SK-N-SH (cell line): ENCODE data around the gene SH2D4B. TPM values are rescaled to one million over a fixed set of nuclear protein-coding genes. Genes with fewer than 3 reads are reported as not detected.

Source experiments
- CTCF ChIA-PET: fragments of 300-600, 350-600 bp; formaldehyde crosslinking; extraction: SDS; loops from one replicate; lab custom pipeline; 2021; lab: Yijun Ruan, JAX
- POLR2A ChIA-PET: fragments of 350-600 bp; sonication (Branson Sonifier 250); formaldehyde crosslinking; extraction: SDS; loops from one replicate; lab custom pipeline; 2020; ENCODE audit warnings: antibody characterized with exemption, inconsistent platforms; lab: Yijun Ruan, JAX
- DNase-seq: peaks from one replicate; pipeline ENCODE4 v3.0.0; 2012
- H2AFZ ChIP-seq: fragments of 200-600 bp; sonication (generic); 2 replicates; pipeline ENCODE4 v1.8.1; 2016; ENCODE audit warnings: antibody characterized with exemption, mild to moderate bottlenecking, low read depth
- H3F3A ChIP-seq: fragments of 200-600 bp; sonication (generic); replicated peaks from 2 replicates; pipeline ENCODE3; 2016; ENCODE audit warnings: antibody characterized with exemption, mild to moderate bottlenecking; ENCODE audit not compliant: insufficient read depth
- H3K27ac ChIP-seq, 2 experiments: fragments of 200-500 bp in 1 of 2; fragments of 200-600 bp in 1 of 2; sonication (Bioruptor generic) in 1 of 2; sonication (generic), shearing (Covaris generic) in 1 of 2; 2 replicates each; pipeline versions ENCODE4 v1.5.1 to v1.6.1; 2014 to 2016; ENCODE audit warnings: low read depth in 2 of 2, inconsistent platforms in 1 of 2, low read length in 1 of 2, mild to moderate bottlenecking in 1 of 2, mixed read lengths in 1 of 2
- H3K27me3 ChIP-seq: fragments of 200-600 bp; sonication (generic), shearing (Covaris generic); 2 replicates; pipeline ENCODE4 v1.6.1; 2016; ENCODE audit warnings: mixed run types; ENCODE audit not compliant: insufficient read depth
- H3K36me3 ChIP-seq, 2 experiments: fragments of 200-500 bp in 1 of 2; fragments of 200-600 bp in 1 of 2; sonication (Bioruptor generic) in 1 of 2; sonication (generic) in 1 of 2; replicated peaks in 1 of 2; 2 replicates each; pipeline versions ENCODE3 to v1.5.1; 2014 to 2016; ENCODE audit warnings: low read length in 1 of 2, mild to moderate bottlenecking in 1 of 2; ENCODE audit not compliant: insufficient read depth in 2 of 2, control insufficient read depth in 1 of 2
- H3K4me1 ChIP-seq, 2 experiments: fragments of 200-500 bp in 1 of 2; fragments of 200-600 bp in 1 of 2; sonication (Bioruptor generic) in 1 of 2; sonication (generic), shearing (Covaris generic) in 1 of 2; 2 replicates each; pipeline versions ENCODE4 v1.5.1 to v1.6.1; 2014 to 2016; ENCODE audit warnings: low read depth in 1 of 2, low read length in 1 of 2, mixed run types in 1 of 2; ENCODE audit not compliant: insufficient read depth in 2 of 2, control insufficient read depth in 1 of 2
- H3K4me2 ChIP-seq: fragments of 200-600 bp; sonication (generic), shearing (Covaris generic); 2 replicates; pipeline ENCODE4 v1.6.1; 2017; ENCODE audit warnings: mixed run types
- H3K4me3 ChIP-seq, 2 experiments: fragments of 200-500 bp in 1 of 2; fragments of 200-600 bp in 1 of 2; sonication (Bioruptor generic) in 1 of 2; sonication (generic), shearing (Covaris generic) in 1 of 2; 2 replicates each; pipeline versions ENCODE4 v1.5.1 to v1.8.1; 2014 to 2016; ENCODE audit warnings: low read depth in 2 of 2, inconsistent platforms in 1 of 2, low read length in 1 of 2, mild to moderate bottlenecking in 1 of 2, mixed read lengths in 1 of 2, moderate library complexity in 1 of 2
- H3K79me2 ChIP-seq: fragments of 200-600 bp; sonication (generic); 2 replicates; pipeline ENCODE4 v1.8.1; 2017; ENCODE audit warnings: mild to moderate bottlenecking; ENCODE audit not compliant: insufficient read depth
- H3K9ac ChIP-seq: fragments of 200-600 bp; sonication (generic); 2 replicates; pipeline ENCODE4 v1.6.1; 2017; ENCODE audit warnings: mixed run types
- H3K9me2 ChIP-seq: fragments of 200-600 bp; sonication (generic); 2 replicates; pipeline ENCODE4 v1.6.1; 2017; ENCODE audit warnings: mixed run types
- H3K9me3 ChIP-seq: fragments of 200-600 bp; sonication (generic); 2 replicates; pipeline ENCODE4 v1.6.1; 2017; ENCODE audit warnings: mixed run types, mild to moderate bottlenecking, moderate library complexity
- H4K20me1 ChIP-seq: fragments of 200-600 bp; sonication (generic); 2 replicates; pipeline ENCODE4 v1.6.1; 2017; ENCODE audit warnings: mild to moderate bottlenecking, mixed run types; ENCODE audit not compliant: insufficient read depth
- CHD2 ChIP-seq: fragments of 150-350 bp; IDR thresholded peaks from 2 replicates; pipeline ENCODE4 v1.6.1; 2018; ENCODE audit warnings: low read length; ENCODE audit not compliant: partially characterized antibody
- ELF1 ChIP-seq: IDR thresholded peaks from 2 replicates; pipeline ENCODE4 v1.4.0; 2012
- EP300 ChIP-seq, 2 experiments: IDR thresholded peaks; 2 replicates each; pipeline versions ENCODE4 v1.4.0 to v1.6.1; 2012; ENCODE audit warnings: borderline replicate concordance in 1 of 2, low read depth in 1 of 2, low read length in 1 of 2
- EZH2phosphoT487 ChIP-seq: fragments of 200-600 bp; sonication (generic); IDR thresholded peaks from 2 replicates; pipeline ENCODE4 v1.6.1; 2017; ENCODE audit warnings: low read depth, mixed run types, mild to moderate bottlenecking, antibody characterized with exemption, moderate library complexity, borderline replicate concordance
- FOXJ3 ChIP-seq: sonication (generic); formaldehyde crosslinking; IDR thresholded peaks from 2 replicates; pipeline ENCODE4 v1.5.1; 2020; ENCODE audit warnings: mild to moderate bottlenecking, missing genetic modification reagents
- JUND ChIP-seq: IDR thresholded peaks from 2 replicates; pipeline ENCODE4 v1.4.0; 2012
- MEF2A ChIP-seq: IDR thresholded peaks from 2 replicates; pipeline ENCODE4 v1.4.0; 2012; ENCODE audit warnings: low read depth, borderline replicate concordance
- NRF1 ChIP-seq: IDR thresholded peaks from 2 replicates; pipeline ENCODE4 v1.6.1; 2012; ENCODE audit warnings: low read depth, mild to moderate bottlenecking, low read length
- RFX5 ChIP-seq: IDR thresholded peaks from 2 replicates; pipeline ENCODE4 v1.6.1; 2012; ENCODE audit warnings: mild to moderate bottlenecking, improper control_type of control experiment, low read length
- SMC3 ChIP-seq: IDR thresholded peaks from 2 replicates; pipeline ENCODE4 v1.6.1; 2012; ENCODE audit warnings: low read depth, low read length, improper control_type of control experiment
- TAF1 ChIP-seq: IDR thresholded peaks from 2 replicates; pipeline ENCODE4 v1.6.1; 2012; ENCODE audit warnings: low read depth, mild to moderate bottlenecking, low read length, moderate library complexity, borderline replicate concordance
- TCF12 ChIP-seq: IDR thresholded peaks from 2 replicates; pipeline ENCODE4 v1.4.0; 2012
- TEAD4 ChIP-seq: IDR thresholded peaks from 2 replicates; pipeline ENCODE4 v1.4.0; 2012; ENCODE audit warnings: mild to moderate bottlenecking, borderline replicate concordance; ENCODE audit not compliant: insufficient read depth
- YY1 ChIP-seq: IDR thresholded peaks from 2 replicates; pipeline ENCODE4 v1.4.0; 2012; ENCODE audit warnings: low read depth, mild to moderate bottlenecking
- WGBS: methylation state at CpG from one replicate; pipeline ENCODE4 v1.1.6; 2017; ENCODE audit warnings: low lambda C conversion rate; 5-methylcytosine and 5-hydroxymethylcytosine counted together
- polyA plus RNA-seq, 3 experiments: library from polyadenylated mRNA; depleted of rRNA; stranded (reverse); fragments of >200 nt; gene quantifications; 2 replicates each; pipeline ENCODE4 v1.2.3, GENCODE V29; 2012
- TF ChIP-seq, protein P1 (sequence below): fragments of 150-350 bp; IDR thresholded peaks from 2 replicates; pipeline ENCODE4 v1.6.1; 2016; ENCODE audit warnings: mild to moderate bottlenecking, low read depth, low read length
- TF ChIP-seq, protein P2 (sequence below): IDR thresholded peaks from 2 replicates; pipeline ENCODE4 v1.6.1; 2012; ENCODE audit warnings: mild to moderate bottlenecking, low read depth, low read length, moderate library complexity
- TF ChIP-seq, protein P3 (sequence below): fragments of 200-600 bp; sonication (generic); IDR thresholded peaks from 2 replicates; pipeline ENCODE4 v1.6.1; 2017; ENCODE audit warnings: antibody characterized with exemption, mild to moderate bottlenecking, moderate library complexity
- TF ChIP-seq, protein P4 (sequence below): IDR thresholded peaks from 2 replicates; pipeline ENCODE4 v1.4.0; 2012; ENCODE audit warnings: low read depth, borderline replicate concordance

The SH2D4B gene
- polyA plus RNA-seq, 1 of the 3 experiments (the other 2 are of a cell fraction): not detected

DNA sequence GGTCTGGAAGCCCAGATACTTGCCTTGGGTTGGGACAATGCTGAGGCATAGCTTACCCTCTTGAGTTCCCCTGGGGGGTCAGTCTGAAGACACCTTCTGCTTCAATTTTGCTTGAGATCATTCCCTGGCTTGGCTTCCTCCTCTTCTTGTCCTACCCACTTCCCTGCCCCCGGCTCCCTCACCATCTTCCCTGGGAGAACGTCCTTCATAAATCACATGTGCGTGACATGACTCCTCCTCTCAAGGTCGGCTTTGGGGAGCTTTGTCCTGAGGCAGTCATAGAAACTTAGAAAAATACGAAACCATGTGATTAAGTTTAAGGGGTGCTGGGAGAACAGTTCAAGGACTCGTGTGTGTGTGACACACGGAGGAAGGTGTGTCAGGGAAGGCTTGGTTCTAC, 122.6 kb downstream of the SH2D4B start:
- ChIA-PET CTCF (interaction anchor here (5.2 to 8.8 kb wide), 3 partner anchors 13 to 264 kb away, joined by 78 to 185 read pairs (median 79); no protein-coding TSS in a partner anchor), POLR2A (no interaction called here)
- TF ChIP-seq, protein P1, sequence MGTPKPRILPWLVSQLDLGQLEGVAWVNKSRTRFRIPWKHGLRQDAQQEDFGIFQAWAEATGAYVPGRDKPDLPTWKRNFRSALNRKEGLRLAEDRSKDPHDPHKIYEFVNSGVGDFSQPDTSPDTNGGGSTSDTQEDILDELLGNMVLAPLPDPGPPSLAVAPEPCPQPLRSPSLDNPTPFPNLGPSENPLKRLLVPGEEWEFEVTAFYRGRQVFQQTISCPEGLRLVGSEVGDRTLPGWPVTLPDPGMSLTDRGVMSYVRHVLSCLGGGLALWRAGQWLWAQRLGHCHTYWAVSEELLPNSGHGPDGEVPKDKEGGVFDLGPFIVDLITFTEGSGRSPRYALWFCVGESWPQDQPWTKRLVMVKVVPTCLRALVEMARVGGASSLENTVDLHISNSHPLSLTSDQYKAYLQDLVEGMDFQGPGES: no peak
- TF ChIP-seq SMC3 (no peak), NRF1 (no peak), EP300 (IDR thresholded peaks at IDR 0.05; ENCODE audit: borderline replicate concordance in 1 of 2, low read depth in 1 of 2, low read length in 1 of 2) (no peak), JUND (no peak), MEF2A (no peak), RFX5 (no peak), YY1 (no peak), CHD2 (no peak), EZH2phosphoT487 (no peak), TCF12 (no peak), FOXJ3 (no peak), TAF1 (no peak), TEAD4 (no peak), ELF1 (no peak)
- TF ChIP-seq, protein P2, sequence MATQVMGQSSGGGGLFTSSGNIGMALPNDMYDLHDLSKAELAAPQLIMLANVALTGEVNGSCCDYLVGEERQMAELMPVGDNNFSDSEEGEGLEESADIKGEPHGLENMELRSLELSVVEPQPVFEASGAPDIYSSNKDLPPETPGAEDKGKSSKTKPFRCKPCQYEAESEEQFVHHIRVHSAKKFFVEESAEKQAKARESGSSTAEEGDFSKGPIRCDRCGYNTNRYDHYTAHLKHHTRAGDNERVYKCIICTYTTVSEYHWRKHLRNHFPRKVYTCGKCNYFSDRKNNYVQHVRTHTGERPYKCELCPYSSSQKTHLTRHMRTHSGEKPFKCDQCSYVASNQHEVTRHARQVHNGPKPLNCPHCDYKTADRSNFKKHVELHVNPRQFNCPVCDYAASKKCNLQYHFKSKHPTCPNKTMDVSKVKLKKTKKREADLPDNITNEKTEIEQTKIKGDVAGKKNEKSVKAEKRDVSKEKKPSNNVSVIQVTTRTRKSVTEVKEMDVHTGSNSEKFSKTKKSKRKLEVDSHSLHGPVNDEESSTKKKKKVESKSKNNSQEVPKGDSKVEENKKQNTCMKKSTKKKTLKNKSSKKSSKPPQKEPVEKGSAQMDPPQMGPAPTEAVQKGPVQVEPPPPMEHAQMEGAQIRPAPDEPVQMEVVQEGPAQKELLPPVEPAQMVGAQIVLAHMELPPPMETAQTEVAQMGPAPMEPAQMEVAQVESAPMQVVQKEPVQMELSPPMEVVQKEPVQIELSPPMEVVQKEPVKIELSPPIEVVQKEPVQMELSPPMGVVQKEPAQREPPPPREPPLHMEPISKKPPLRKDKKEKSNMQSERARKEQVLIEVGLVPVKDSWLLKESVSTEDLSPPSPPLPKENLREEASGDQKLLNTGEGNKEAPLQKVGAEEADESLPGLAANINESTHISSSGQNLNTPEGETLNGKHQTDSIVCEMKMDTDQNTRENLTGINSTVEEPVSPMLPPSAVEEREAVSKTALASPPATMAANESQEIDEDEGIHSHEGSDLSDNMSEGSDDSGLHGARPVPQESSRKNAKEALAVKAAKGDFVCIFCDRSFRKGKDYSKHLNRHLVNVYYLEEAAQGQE: no peak
- TF ChIP-seq, protein P3, sequence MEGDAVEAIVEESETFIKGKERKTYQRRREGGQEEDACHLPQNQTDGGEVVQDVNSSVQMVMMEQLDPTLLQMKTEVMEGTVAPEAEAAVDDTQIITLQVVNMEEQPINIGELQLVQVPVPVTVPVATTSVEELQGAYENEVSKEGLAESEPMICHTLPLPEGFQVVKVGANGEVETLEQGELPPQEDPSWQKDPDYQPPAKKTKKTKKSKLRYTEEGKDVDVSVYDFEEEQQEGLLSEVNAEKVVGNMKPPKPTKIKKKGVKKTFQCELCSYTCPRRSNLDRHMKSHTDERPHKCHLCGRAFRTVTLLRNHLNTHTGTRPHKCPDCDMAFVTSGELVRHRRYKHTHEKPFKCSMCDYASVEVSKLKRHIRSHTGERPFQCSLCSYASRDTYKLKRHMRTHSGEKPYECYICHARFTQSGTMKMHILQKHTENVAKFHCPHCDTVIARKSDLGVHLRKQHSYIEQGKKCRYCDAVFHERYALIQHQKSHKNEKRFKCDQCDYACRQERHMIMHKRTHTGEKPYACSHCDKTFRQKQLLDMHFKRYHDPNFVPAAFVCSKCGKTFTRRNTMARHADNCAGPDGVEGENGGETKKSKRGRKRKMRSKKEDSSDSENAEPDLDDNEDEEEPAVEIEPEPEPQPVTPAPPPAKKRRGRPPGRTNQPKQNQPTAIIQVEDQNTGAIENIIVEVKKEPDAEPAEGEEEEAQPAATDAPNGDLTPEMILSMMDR: no peak
- TF ChIP-seq, protein P4, sequence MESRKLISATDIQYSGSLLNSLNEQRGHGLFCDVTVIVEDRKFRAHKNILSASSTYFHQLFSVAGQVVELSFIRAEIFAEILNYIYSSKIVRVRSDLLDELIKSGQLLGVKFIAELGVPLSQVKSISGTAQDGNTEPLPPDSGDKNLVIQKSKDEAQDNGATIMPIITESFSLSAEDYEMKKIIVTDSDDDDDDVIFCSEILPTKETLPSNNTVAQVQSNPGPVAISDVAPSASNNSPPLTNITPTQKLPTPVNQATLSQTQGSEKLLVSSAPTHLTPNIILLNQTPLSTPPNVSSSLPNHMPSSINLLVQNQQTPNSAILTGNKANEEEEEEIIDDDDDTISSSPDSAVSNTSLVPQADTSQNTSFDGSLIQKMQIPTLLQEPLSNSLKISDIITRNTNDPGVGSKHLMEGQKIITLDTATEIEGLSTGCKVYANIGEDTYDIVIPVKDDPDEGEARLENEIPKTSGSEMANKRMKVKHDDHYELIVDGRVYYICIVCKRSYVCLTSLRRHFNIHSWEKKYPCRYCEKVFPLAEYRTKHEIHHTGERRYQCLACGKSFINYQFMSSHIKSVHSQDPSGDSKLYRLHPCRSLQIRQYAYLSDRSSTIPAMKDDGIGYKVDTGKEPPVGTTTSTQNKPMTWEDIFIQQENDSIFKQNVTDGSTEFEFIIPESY: no peak
- H3K9me3 ChIP-seq: no peaks in the 10 kb centered on the region
- no peaks in the 10 kb centered on the region for H3K9me2 ChIP-seq
- no peak overlapping the region for H3K4me2 ChIP-seq
- no peak for DNase-seq
- no peak overlapping the region for H3K9ac ChIP-seq
- WGBS: 43% methylated on average over 7 of the region's 7 CpGs
- H3K4me1 ChIP-seq: peaks cover 0 to 2% of the 10 kb centered on the region in 2 experiments; a peak in 1 of 4 replicates
- H3K27me3 ChIP-seq: no peaks in the 10 kb centered on the region
- no peaks in the 10 kb centered on the region for H3K79me2 ChIP-seq
- H3F3A ChIP-seq: peaks cover 2% of the 10 kb centered on the region
- no peak overlapping the region for H3K4me3 ChIP-seq
- H2AFZ ChIP-seq: no peak overlapping the region
- no peak overlapping the region for H3K27ac ChIP-seq
- no peaks in the 10 kb centered on the region for H3K36me3 ChIP-seq
- no peaks in the 10 kb centered on the region for H4K20me1 ChIP-seq
